CD14-positive monocyte (primary cell): ENCODE data around the gene TXNL1. TPM values are rescaled to one million over a fixed set of nuclear protein-coding genes. Genes with fewer than 3 reads are reported as not detected.

ENCODE experiments used
- DNase-seq, 3 donors: peaks; one replicate each; pipeline ENCODE4 v3.0.0-alpha.2; 2011 to 2022
- H2AFZ ChIP-seq: 2 replicates; pipeline ENCODE4 v1.6.0; 2012; ENCODE audit warnings: mild to moderate bottlenecking, low read depth, low read length, inconsistent platforms; ENCODE audit not compliant: insufficient read depth, poor library complexity, severe bottlenecking
- H3K27ac ChIP-seq, 2 donors: 1 replicate in 1 of 2; 2 replicates in 1 of 2; pipeline ENCODE4 v1.5.1; 2012 to 2013; ENCODE audit warnings: low read length in 2 of 2, control low read depth in 1 of 2, inconsistent platforms in 1 of 2, low read depth in 1 of 2, mild to moderate bottlenecking in 1 of 2
- H3K27me3 ChIP-seq, 2 donors: one replicate each; pipeline versions ENCODE4 v1.6.0 to v1.6.1; 2011 to 2013; ENCODE audit warnings: low read length in 2 of 2; ENCODE audit not compliant: control insufficient read depth in 2 of 2, insufficient read depth in 2 of 2
- H3K36me3 ChIP-seq, 2 donors: replicated peaks in 1 of 2; 1 replicate in 1 of 2; 2 replicates in 1 of 2; pipeline versions ENCODE4 v1.5.1 to v1.6.1; 2012 to 2013; ENCODE audit warnings: low read length in 2 of 2, control low read depth in 1 of 2, inconsistent platforms in 1 of 2, mild to moderate bottlenecking in 1 of 2; ENCODE audit not compliant: insufficient read depth in 2 of 2, control insufficient read depth in 1 of 2
- H3K4me1 ChIP-seq, 2 donors: 1 replicate in 1 of 2; 2 replicates in 1 of 2; pipeline versions ENCODE4 v1.5.1 to v1.6.1; 2012 to 2013; ENCODE audit warnings: low read length in 2 of 2, control low read depth in 1 of 2, inconsistent platforms in 1 of 2, mild to moderate bottlenecking in 1 of 2, moderate library complexity in 1 of 2; ENCODE audit not compliant: insufficient read depth in 2 of 2, control insufficient read depth in 1 of 2
- H3K4me2 ChIP-seq: replicated peaks from 2 replicates; pipeline ENCODE3; 2012; ENCODE audit warnings: low read length, moderate library complexity, mild to moderate bottlenecking; ENCODE audit not compliant: poor library complexity, severe bottlenecking; ENCODE audit errors: extremely low read depth
- H3K4me3 ChIP-seq, 3 experiments: fragments of 200-600 bp in 1 of 3; sonication (generic) in 1 of 3; replicated peaks in 1 of 3; 1 replicate in 2 of 3; 2 replicates in 1 of 3; pipeline ENCODE4 v1.5.1; 2011 to 2013; ENCODE audit warnings: low read length in 3 of 3, mild to moderate bottlenecking in 3 of 3, control low read depth in 2 of 3, low read depth in 2 of 3, inconsistent platforms in 1 of 3, moderate library complexity in 1 of 3
- H3K79me2 ChIP-seq: 2 replicates; pipeline ENCODE4 v1.6.0; 2012; ENCODE audit warnings: mild to moderate bottlenecking, control low read depth, inconsistent platforms, low read length, moderate library complexity; ENCODE audit not compliant: insufficient read depth
- H3K9ac ChIP-seq: 2 replicates; pipeline ENCODE4 v1.6.0; 2017; ENCODE audit warnings: low read length, mild to moderate bottlenecking; ENCODE audit not compliant: insufficient read depth, poor library complexity, severe bottlenecking
- H3K9me3 ChIP-seq, 2 donors: replicated peaks in 1 of 2; 1 replicate in 1 of 2; 2 replicates in 1 of 2; pipeline versions ENCODE4 v1.5.1 to v1.6.1; 2012 to 2013; ENCODE audit warnings: low read length in 2 of 2, control low read depth in 1 of 2; ENCODE audit not compliant: control insufficient read depth in 1 of 2, insufficient read depth in 1 of 2
- H4K20me1 ChIP-seq: 2 replicates; pipeline ENCODE4 v1.6.0; 2012; ENCODE audit warnings: mild to moderate bottlenecking, low read length, control low read depth, moderate library complexity; ENCODE audit not compliant: insufficient read depth
- H3K27ac Mint-ChIP-seq, 7 donors: one replicate each; pipeline ENCODE4 v1.8.0; 2020; ENCODE audit warnings: mild to moderate bottlenecking in 7 of 7, mixed read lengths in 7 of 7, moderate library complexity in 6 of 7, inconsistent platforms in 2 of 7
- H3K27me3 Mint-ChIP-seq, 3 donors: one replicate each; pipeline ENCODE4 v1.8.0; 2021 to 2022; ENCODE audit warnings: low read depth in 3 of 3, mild to moderate bottlenecking in 3 of 3, mixed read lengths in 3 of 3, moderate library complexity in 3 of 3, inconsistent platforms in 1 of 3
- H3K36me3 Mint-ChIP-seq, 2 donors: one replicate each; pipeline ENCODE4 v1.8.0; 2020; ENCODE audit warnings: mixed read lengths in 2 of 2, inconsistent platforms in 1 of 2, mild to moderate bottlenecking in 1 of 2
- H3K4me1 Mint-ChIP-seq: one replicate; pipeline ENCODE4 v1.8.0; 2020; ENCODE audit warnings: mild to moderate bottlenecking, mixed read lengths
- H3K4me3 Mint-ChIP-seq, 2 donors: one replicate each; pipeline ENCODE4 v1.8.0; 2020; ENCODE audit warnings: mild to moderate bottlenecking in 2 of 2, mixed read lengths in 2 of 2, moderate library complexity in 1 of 2
- H3K9me3 Mint-ChIP-seq, 7 donors: one replicate each; pipeline ENCODE4 v1.8.0; 2020 to 2022; ENCODE audit warnings: mixed read lengths in 7 of 7, mild to moderate bottlenecking in 6 of 7, moderate library complexity in 6 of 7, inconsistent platforms in 2 of 7
- CTCF ChIP-seq: fragments of 200-600 bp; IDR thresholded peaks from one replicate; pipeline ENCODE4 v1.8.0; 2022; ENCODE audit warnings: antibody characterized with exemption, mild to moderate bottlenecking
- WGBS: methylation state at CpG from one replicate; pipeline ENCODE4 v1.1.5; 2013; ENCODE audit warnings: missing lambda C conversion rate; ENCODE audit not compliant: insufficient coverage; 5-methylcytosine and 5-hydroxymethylcytosine counted together
- intact Hi-C, 2 donors: fragments of 100-400 bp; cut with micrococcal nuclease; formaldehyde crosslinking; loops; one replicate each; pipeline versions ENCODE4 v1.15.0 to v1.15.1; 2023
- polyA minus RNA-seq: library from RNA; depleted of rRNA, polyadenylated mRNA; stranded (reverse); fragments of >200 nt; gene quantifications from 2 replicates; pipeline ENCODE4 v1.2.3, GENCODE V29; 2012
- polyA plus RNA-seq, 3 donors: library from polyadenylated mRNA; depleted of rRNA in 1 of 3; unstranded in 2 of 3; stranded (reverse) in 1 of 3; fragments of 300-500 nt in 2 of 3; fragments of >200 nt in 1 of 3; fragmentation: Illumina TruSeq in 2 of 3; gene quantifications; 1 replicate in 2 of 3; 2 replicates in 1 of 3; pipeline ENCODE4 v1.2.3, GENCODE V29; 2012 to 2021
- total RNA-seq, 12 experiments: library from RNA in 1 of 12; stranded (reverse) in 1 of 12; fragments of 120-200 nt in 1 of 12; gene quantifications; one replicate each; pipeline ENCODE4 v1.2.4 and lab custom pipeline; 2013 to 2026; ENCODE audit warnings: mixed read lengths in 6 of 12, inconsistent platforms in 1 of 12

Gene TXNL1
- total RNA-seq (2013), result 41.0 TPM
- polyA plus RNA-seq (10 to 100 TPM; 22.3 to 80.4 (median 77.8) TPM), polyA minus RNA-seq (6.2 and 10.8 TPM in 2 replicates), total RNA-seq (lab: John Stamatoyannopoulos, UW) (30.6 to 81.1 (median 43.9) reads per million in 11 experiments)

- H2AFZ ChIP-seq, result peak within 1 kb of the TSS; percentile 91
Measured at GRCh38 chr18:56638232-56639103, at the start of gene TXNL1. Gene TXNL1 (minus strand): TSS chr18:56638592. CDS start chr18:56638440, 152 bp downstream.

More at GRCh38 chr18:56638232-56639103, at the start of gene TXNL1:
- H4K20me1 ChIP-seq, result peaks cover 33% of the 10 kb centered on the region
- Mint-ChIP-seq H3K27ac (peak within 1 kb of the TSS; percentile 97 to 100 (median 100)), H3K9me3 (peaks cover 0 to 6% (median 5%) of the 10 kb centered on the region in 7 donors), H3K36me3 (peaks cover 15 to 18% of the 10 kb centered on the region in 2 donors), H3K27me3 (no peaks in the 10 kb centered on the region), H3K4me1 (peaks cover 38% of the 10 kb centered on the region), H3K4me3 (peak within 1 kb of the TSS; percentile 99)
- peak within 1 kb of the TSS; percentile 77 to 91 (median 86) for H3K4me3 ChIP-seq
- H3K27ac ChIP-seq, result peak within 1 kb of the TSS; percentile 93 to 95
- WGBS, result under 1% methylated on average over 54 of the region's 64 CpGs
- H3K9ac ChIP-seq, result peak within 1 kb of the TSS; percentile 92
- H3K79me2 ChIP-seq, result peaks cover 54% of the 10 kb centered on the region
- intact Hi-C loops, result loop anchor here in 1 of 2 donors (10.0 kb wide), 2 partner anchors 384 to 986 kb away; partner anchors contain the start of gene NARS1
- peaks cover 17 to 30% of the 10 kb centered on the region in 2 donors for H3K4me1 ChIP-seq
- DNase-seq, result peak; percentile 99
- H3K9me3 ChIP-seq, result no peaks in the 10 kb centered on the region
- H3K27me3 ChIP-seq, result no peaks in the 10 kb centered on the region
- peaks cover 4 to 13% of the 10 kb centered on the region in 2 donors for H3K36me3 ChIP-seq
- H3K4me2 ChIP-seq, result peak within 1 kb of the TSS; percentile 92
- TF ChIP-seq CTCF, result no peak
